Activated CD4-positive, alpha-beta T cell treated with anti-CD3 and anti-CD28 coated beads for 1 hour (primary cell): ENCODE measurements around the gene LRRC8D.

ENCODE experiments used
- DNase-seq: peaks from one replicate; pipeline ENCODE4 v3.0.0-alpha.2; 2020

LRRC8D gene

GRCh38 chr1:89807983-89808382 lies 12.8 kb upstream of the LRRC8D start:
- no peak for DNase-seq

GRCh38 chr1:89808441-89809117 lies 12.3 kb upstream of the LRRC8D start:
- no peak for DNase-seq

- DNase-seq, result no peak
Observed at GRCh38 chr1:89809556-89809955, 11.3 kb upstream of the LRRC8D start.

GRCh38 chr1:89810302-89810701 lies 10.5 kb upstream of the LRRC8D start:
- no peak for DNase-seq

- DNase-seq, result no peak
Observed at GRCh38 chr1:89810880-89811279, 10.0 kb upstream of the LRRC8D start.

- DNase-seq, result no peak
Observed at GRCh38 chr1:89812992-89813391, 7.8 kb upstream of the LRRC8D start.

GRCh38 chr1:89815040-89815439 lies 5.8 kb upstream of the LRRC8D start:
- no peak for DNase-seq

GRCh38 chr1:89815611-89816010 lies 5.2 kb upstream of the LRRC8D start:
- DNase-seq, result no peak

- no peak for DNase-seq
Observed at GRCh38 chr1:89816366-89816765, 4.5 kb upstream of the LRRC8D start.

- peak; percentile 34 for DNase-seq
Observed at GRCh38 chr1:89821322-89822108, 683 bp downstream of the LRRC8D start.

GRCh38 chr1:89822109-89822962 lies 1.5 kb downstream of the LRRC8D start:
- DNase-seq, result no peak

GRCh38 chr1:89822999-89823628 lies 2.3 kb downstream of the LRRC8D start:
- no peak for DNase-seq

GRCh38 chr1:89823679-89824292 lies 3.0 kb downstream of the LRRC8D start:
- no peak for DNase-seq

- no peak for DNase-seq
Observed at GRCh38 chr1:89826594-89826993, 5.8 kb downstream of the LRRC8D start.

- no peak for DNase-seq
Observed at GRCh38 chr1:89827330-89827729, 6.5 kb downstream of the LRRC8D start.

- no peak for DNase-seq
Observed at GRCh38 chr1:89827902-89828301, 7.1 kb downstream of the LRRC8D start.

- no peak for DNase-seq
Observed at GRCh38 chr1:89829186-89829585, 8.4 kb downstream of the LRRC8D start.

GRCh38 chr1:89831462-89832120 lies 10.8 kb downstream of the LRRC8D start:
- no peak for DNase-seq

GRCh38 chr1:89832496-89833127 lies 11.8 kb downstream of the LRRC8D start:
- no peak for DNase-seq

GRCh38 chr1:89833183-89834082 lies 12.6 kb downstream of the LRRC8D start:
- no peak for DNase-seq
